ENCODE data around the gene RHOU.

Gene RHOU

GRCh38 chr1:228723921-228724320, 11.4 kb upstream of the RHOU start:
- H3K27ac Mint-ChIP-seq, result no peak overlapping the region
- no peaks in the 10 kb centered on the region for H3K36me3 Mint-ChIP-seq (ENCODE audit: low read depth)
- H3K4me1 Mint-ChIP-seq (ENCODE audit: low read depth), result no peaks in the 10 kb centered on the region
- H3K9me3 Mint-ChIP-seq, result no peaks in the 10 kb centered on the region
- peaks cover 22% of the 10 kb centered on the region for H3K27me3 Mint-ChIP-seq (ENCODE audit: low read depth)
- no peak overlapping the region for H3K4me3 Mint-ChIP-seq

- Mint-ChIP-seq H3K36me3 (ENCODE audit: low read depth) (no peaks in the 10 kb centered on the region), H3K27ac (no peak overlapping the region), H3K27me3 (ENCODE audit: low read depth) (peaks cover 27% of the 10 kb centered on the region), H3K4me1 (ENCODE audit: low read depth) (no peaks in the 10 kb centered on the region), H3K4me3 (no peak overlapping the region), H3K9me3 (no peaks in the 10 kb centered on the region)
These were observed 10.1 kb upstream of the RHOU start for GRCh38 chr1:228725178-228725577.

- Mint-ChIP-seq H3K4me3 (no peak overlapping the region), H3K36me3 (ENCODE audit: low read depth) (no peaks in the 10 kb centered on the region), H3K4me1 (ENCODE audit: low read depth) (no peaks in the 10 kb centered on the region), H3K27ac (no peak overlapping the region), H3K27me3 (ENCODE audit: low read depth) (peaks cover 48% of the 10 kb centered on the region), H3K9me3 (no peaks in the 10 kb centered on the region)
These were observed 7.6 kb upstream of the RHOU start for GRCh38 chr1:228727681-228728171.

- Mint-ChIP-seq H3K4me3 (no peak overlapping the region), H3K9me3 (no peaks in the 10 kb centered on the region), H3K27me3 (ENCODE audit: low read depth) (peaks cover 41% of the 10 kb centered on the region), H3K4me1 (ENCODE audit: low read depth) (peaks cover 4% of the 10 kb centered on the region), H3K36me3 (ENCODE audit: low read depth) (no peaks in the 10 kb centered on the region), H3K27ac (no peak overlapping the region)
These were observed 2.9 kb upstream of the RHOU start for GRCh38 chr1:228732426-228732825.

- no peaks in the 10 kb centered on the region for H3K9me3 Mint-ChIP-seq
- H3K4me3 Mint-ChIP-seq, result no peak overlapping the region
- H3K27me3 Mint-ChIP-seq (ENCODE audit: low read depth), result peaks cover 36% of the 10 kb centered on the region
- no peak overlapping the region for H3K27ac Mint-ChIP-seq
- peaks cover 2% of the 10 kb centered on the region for H3K36me3 Mint-ChIP-seq (ENCODE audit: low read depth)
- H3K4me1 Mint-ChIP-seq (ENCODE audit: low read depth), result peaks cover 9% of the 10 kb centered on the region
These were observed 1.7 kb upstream of the RHOU start for GRCh38 chr1:228733576-228733975.

- peaks cover 11% of the 10 kb centered on the region for H3K4me1 Mint-ChIP-seq (ENCODE audit: low read depth)
- no peaks in the 10 kb centered on the region for H3K9me3 Mint-ChIP-seq
- peak overlapping the region; percentile 82 for H3K4me3 Mint-ChIP-seq
- H3K36me3 Mint-ChIP-seq (ENCODE audit: low read depth), result peaks cover 10% of the 10 kb centered on the region
- H3K27me3 Mint-ChIP-seq (ENCODE audit: low read depth), result peaks cover 24% of the 10 kb centered on the region
- peak overlapping the region; percentile 18 for H3K27ac Mint-ChIP-seq
These were observed 750 bp downstream of the RHOU start for GRCh38 chr1:228735871-228736586.

GRCh38 chr1:228736844-228737445, 1.7 kb downstream of the RHOU start:
- Mint-ChIP-seq H3K27me3 (ENCODE audit: low read depth) (peaks cover 17% of the 10 kb centered on the region), H3K9me3 (no peaks in the 10 kb centered on the region), H3K4me1 (ENCODE audit: low read depth) (peaks cover 13% of the 10 kb centered on the region), H3K36me3 (ENCODE audit: low read depth) (peaks cover 12% of the 10 kb centered on the region), H3K4me3 (peak overlapping the region; percentile 43), H3K27ac (no peak overlapping the region)

GRCh38 chr1:228737601-228738041, 2.3 kb downstream of the RHOU start:
- no peak overlapping the region for H3K4me3 Mint-ChIP-seq
- peaks cover 10% of the 10 kb centered on the region for H3K27me3 Mint-ChIP-seq (ENCODE audit: low read depth)
- H3K4me1 Mint-ChIP-seq (ENCODE audit: low read depth), result peaks cover 15% of the 10 kb centered on the region
- peaks cover 16% of the 10 kb centered on the region for H3K36me3 Mint-ChIP-seq (ENCODE audit: low read depth)
- no peaks in the 10 kb centered on the region for H3K9me3 Mint-ChIP-seq
- H3K27ac Mint-ChIP-seq, result no peak overlapping the region

GRCh38 chr1:228739826-228740225, 4.5 kb downstream of the RHOU start:
- Mint-ChIP-seq H3K27me3 (ENCODE audit: low read depth) (no peaks in the 10 kb centered on the region), H3K36me3 (ENCODE audit: low read depth) (peaks cover 27% of the 10 kb centered on the region), H3K4me1 (ENCODE audit: low read depth) (peaks cover 12% of the 10 kb centered on the region), H3K9me3 (no peaks in the 10 kb centered on the region), H3K4me3 (no peak overlapping the region), H3K27ac (no peak overlapping the region)

- Mint-ChIP-seq H3K36me3 (ENCODE audit: low read depth) (peaks cover 27% of the 10 kb centered on the region), H3K9me3 (no peaks in the 10 kb centered on the region)
These were observed 5.5 kb downstream of the RHOU start for GRCh38 chr1:228740543-228741317.

GRCh38 chr1:228742281-228742860, 7.1 kb downstream of the RHOU start:
- Mint-ChIP-seq H3K9me3 (no peaks in the 10 kb centered on the region), H3K27ac (no peak overlapping the region), H3K27me3 (ENCODE audit: low read depth) (no peaks in the 10 kb centered on the region), H3K4me3 (no peak overlapping the region), H3K4me1 (ENCODE audit: low read depth) (peaks cover 12% of the 10 kb centered on the region), H3K36me3 (ENCODE audit: low read depth) (peaks cover 33% of the 10 kb centered on the region)

More at GRCh38 chr1:228740543-228741317, 5.5 kb downstream of the RHOU start:
- no peak overlapping the region for H3K4me3 Mint-ChIP-seq
- no peaks in the 10 kb centered on the region for H3K27me3 Mint-ChIP-seq (ENCODE audit: low read depth)
- peaks cover 13% of the 10 kb centered on the region for H3K4me1 Mint-ChIP-seq (ENCODE audit: low read depth)
- H3K27ac Mint-ChIP-seq, result no peak overlapping the region

- peaks cover 11% of the 10 kb centered on the region for H3K4me1 Mint-ChIP-seq (ENCODE audit: low read depth)
- no peaks in the 10 kb centered on the region for H3K9me3 Mint-ChIP-seq
- no peaks in the 10 kb centered on the region for H3K27me3 Mint-ChIP-seq (ENCODE audit: low read depth)
- H3K36me3 Mint-ChIP-seq (ENCODE audit: low read depth), result peaks cover 34% of the 10 kb centered on the region
- H3K4me3 Mint-ChIP-seq, result no peak overlapping the region
- no peak overlapping the region for H3K27ac Mint-ChIP-seq
These were observed 8.1 kb downstream of the RHOU start for GRCh38 chr1:228743405-228743804.

GRCh38 chr1:228744356-228744755, 9.1 kb downstream of the RHOU start:
- no peaks in the 10 kb centered on the region for H3K27me3 Mint-ChIP-seq (ENCODE audit: low read depth)
- no peaks in the 10 kb centered on the region for H3K9me3 Mint-ChIP-seq
- no peak overlapping the region for H3K27ac Mint-ChIP-seq
- peaks cover 33% of the 10 kb centered on the region for H3K36me3 Mint-ChIP-seq (ENCODE audit: low read depth)
- no peak overlapping the region for H3K4me3 Mint-ChIP-seq
- H3K4me1 Mint-ChIP-seq (ENCODE audit: low read depth), result peaks cover 16% of the 10 kb centered on the region

GRCh38 chr1:228744918-228745317, 9.6 kb downstream of the RHOU start:
- Mint-ChIP-seq H3K4me3 (no peak overlapping the region), H3K27me3 (ENCODE audit: low read depth) (peaks cover 3% of the 10 kb centered on the region), H3K9me3 (no peaks in the 10 kb centered on the region), H3K36me3 (ENCODE audit: low read depth) (peaks cover 30% of the 10 kb centered on the region), H3K27ac (no peak overlapping the region), H3K4me1 (ENCODE audit: low read depth) (peaks cover 19% of the 10 kb centered on the region)

Data from T-helper 1 cell treated with Interleukin-12 subunit alpha and Interleukin-12 subunit beta and Interleukin-4 antibody, amounts not matched to agents 30 μg/mL and 1 μg/mL, for 36 hours (primary cell).